AG09309 (cell line): ENCODE results near the gene SENP5.

Experiments used
- DNase-seq: peaks from one replicate; pipeline ENCODE4 v3.0.0-alpha.2; 2010; ENCODE audit warnings: low read depth
- H3K4me3 ChIP-seq: 2 replicates; pipeline ENCODE4 v1.5.1; 2011; ENCODE audit warnings: mild to moderate bottlenecking, low read depth, low read length, moderate library complexity; ENCODE audit not compliant: control insufficient read depth
- CTCF ChIP-seq: IDR thresholded peaks from 2 replicates; pipeline ENCODE4 v1.5.1; 2011; ENCODE audit warnings: mild to moderate bottlenecking, low read depth, low read length, inconsistent platforms; ENCODE audit not compliant: insufficient read depth, control insufficient read depth; ENCODE audit errors: missing control alignments

The SENP5 gene

GRCh38 chr3:196970547-196971093 lies 102.9 kb downstream of the SENP5 start:
- TF ChIP-seq CTCF = peak; percentile 1
- no peak overlapping the region for H3K4me3 ChIP-seq
- no peak for DNase-seq

DNA sequence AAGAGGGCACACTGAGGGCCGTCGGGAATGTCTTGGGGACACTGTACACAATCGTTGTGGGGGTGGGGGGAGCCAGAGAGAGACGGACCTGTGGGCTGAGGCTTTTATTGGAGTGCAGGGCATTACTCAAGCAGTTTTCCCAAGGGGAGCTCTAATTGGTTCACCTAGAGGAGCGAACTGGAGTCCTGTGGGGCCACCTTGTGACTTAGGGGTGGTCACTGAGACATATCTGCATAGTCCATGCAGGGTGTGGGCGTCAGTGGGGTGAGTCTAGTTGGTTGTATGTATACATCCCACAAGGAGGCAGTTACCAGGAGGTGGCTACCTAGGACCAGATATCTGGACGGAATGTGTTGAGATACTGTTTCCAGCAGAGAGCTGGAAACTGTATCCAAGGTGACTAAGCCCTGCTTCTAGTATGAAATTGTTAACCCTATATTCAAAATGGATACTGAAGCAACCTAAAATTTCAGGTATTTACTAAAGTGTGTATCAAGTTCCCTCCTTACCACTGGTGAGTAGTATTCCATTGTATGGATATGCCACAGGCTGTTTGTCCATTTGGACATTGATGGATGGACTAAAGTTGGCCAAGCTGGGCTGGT lies 103.5 kb downstream of the SENP5 start:
- DNase-seq = no peak
- peak; percentile 1 for TF ChIP-seq CTCF
- no peak overlapping the region for H3K4me3 ChIP-seq

DNA sequence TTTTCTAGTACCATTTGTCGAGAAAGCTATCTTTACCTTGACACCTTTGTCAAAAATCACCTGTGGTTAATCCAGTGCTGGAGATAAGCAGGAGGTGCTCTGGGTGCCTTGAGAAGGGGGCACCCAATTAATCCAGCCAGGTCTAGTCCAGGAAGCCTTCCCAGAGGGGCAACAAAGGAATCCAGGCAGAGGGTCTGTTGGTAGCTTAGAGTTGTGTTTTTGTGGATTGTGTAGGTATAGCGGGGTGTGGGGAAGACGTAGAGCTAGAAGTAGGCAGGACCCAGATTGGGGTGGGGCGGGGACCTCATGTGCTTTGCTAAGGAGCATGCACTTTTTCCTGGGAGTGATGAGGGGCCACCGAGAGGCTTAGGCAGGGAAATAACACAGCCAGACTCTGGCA lies 106.9 kb downstream of the SENP5 start:
- H3K4me3 ChIP-seq = no peak overlapping the region
- TF ChIP-seq CTCF = no peak
- no peak for DNase-seq

DNA sequence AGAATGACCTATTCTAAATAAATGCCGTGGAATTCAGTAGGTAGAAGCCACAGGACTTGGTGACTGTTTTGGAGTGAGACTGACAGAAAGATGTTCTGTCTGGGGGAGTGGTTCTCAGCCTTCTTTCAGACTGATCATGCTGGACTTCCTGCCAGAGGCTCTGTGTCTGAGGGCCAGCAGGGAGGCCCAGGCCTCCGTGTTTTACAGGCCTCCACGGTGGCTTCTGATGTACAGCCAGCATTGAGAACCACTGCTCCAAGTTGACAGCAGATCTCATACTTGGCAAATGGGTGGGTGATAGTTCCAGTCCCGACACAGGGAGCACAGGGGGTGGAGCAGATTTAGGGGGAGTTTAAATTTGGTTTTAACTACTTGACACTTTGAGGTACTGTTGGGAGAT lies 107.6 kb downstream of the SENP5 start:
- TF ChIP-seq CTCF = no peak
- DNase-seq = no peak
- H3K4me3 ChIP-seq = no peak overlapping the region

DNA sequence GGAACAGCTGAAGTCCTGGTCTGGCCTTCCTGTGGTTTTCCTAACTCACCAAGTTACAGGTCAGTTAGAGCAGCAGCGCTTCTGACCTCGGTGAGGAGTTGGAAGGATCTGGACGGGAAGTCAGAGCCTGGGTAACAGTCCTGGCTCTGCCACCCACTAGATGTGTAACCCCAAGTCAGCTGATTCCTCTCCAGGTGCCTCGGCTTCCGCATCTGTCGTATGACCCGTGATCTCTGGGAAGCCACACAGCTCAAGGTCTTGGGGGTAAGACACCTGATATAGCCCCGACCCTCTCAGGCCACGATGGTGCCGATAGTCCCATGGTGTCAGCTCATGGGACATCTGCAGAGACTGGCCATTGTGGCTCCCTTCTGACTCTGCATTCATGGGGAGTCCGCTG lies 109.2 kb downstream of the SENP5 start:
- no peak for DNase-seq
- no peak for TF ChIP-seq CTCF
- no peak overlapping the region for H3K4me3 ChIP-seq

DNA sequence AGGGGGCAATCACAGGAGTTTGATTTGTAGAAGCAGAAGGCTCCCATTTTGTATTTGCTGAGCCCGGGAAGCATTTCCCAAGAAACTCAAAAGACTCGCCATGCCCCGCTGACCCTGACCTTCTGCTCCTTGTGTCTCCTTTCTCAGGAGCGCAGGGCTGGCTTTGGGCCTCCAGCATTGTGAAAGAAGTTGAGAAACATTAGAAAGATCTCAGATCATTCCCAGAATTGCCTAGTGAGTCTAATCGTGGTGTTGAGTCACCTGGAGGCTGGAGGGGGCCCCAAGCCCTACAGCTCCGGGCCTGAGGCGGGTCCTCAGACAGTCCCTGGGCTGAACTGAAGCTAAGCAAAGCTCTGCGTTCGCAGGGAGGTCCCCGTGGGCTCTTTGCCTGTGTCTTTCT lies 111.8 kb downstream of the SENP5 start:
- no peak overlapping the region for H3K4me3 ChIP-seq
- peak; percentile 49 for DNase-seq
- no peak for TF ChIP-seq CTCF
